HG03097 (cell line): ENCODE data around the gene PALD1.

Experiments used
- ATAC-seq: cut with Tn5 transposase; IDR thresholded peaks from one replicate; pipeline ENCODE4 v1.9.1; 2021; ENCODE audit not compliant: unreplicated experiment, low FRiP score

PALD1 gene

DNA sequence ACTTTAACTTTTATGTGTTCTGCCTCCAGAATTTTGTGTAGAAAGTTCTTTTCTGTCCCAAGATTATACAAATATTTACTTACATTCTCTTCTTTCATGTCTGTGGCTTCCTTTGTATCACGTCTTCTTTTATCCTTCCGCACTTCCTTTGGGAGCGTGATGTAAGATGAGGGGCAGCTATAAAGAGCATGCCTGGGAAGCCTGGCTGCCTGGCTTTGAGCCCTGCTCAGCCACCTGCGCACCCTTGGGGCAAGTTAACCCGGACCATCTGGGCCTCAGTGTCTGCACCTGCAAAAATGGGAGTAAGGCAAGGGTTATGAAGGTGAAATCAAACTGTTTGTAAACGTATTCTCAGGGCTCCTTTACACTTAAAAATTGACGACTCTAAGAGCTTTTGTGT, 25.2 kb downstream of the PALD1 start:
- ATAC-seq: no peak

DNA sequence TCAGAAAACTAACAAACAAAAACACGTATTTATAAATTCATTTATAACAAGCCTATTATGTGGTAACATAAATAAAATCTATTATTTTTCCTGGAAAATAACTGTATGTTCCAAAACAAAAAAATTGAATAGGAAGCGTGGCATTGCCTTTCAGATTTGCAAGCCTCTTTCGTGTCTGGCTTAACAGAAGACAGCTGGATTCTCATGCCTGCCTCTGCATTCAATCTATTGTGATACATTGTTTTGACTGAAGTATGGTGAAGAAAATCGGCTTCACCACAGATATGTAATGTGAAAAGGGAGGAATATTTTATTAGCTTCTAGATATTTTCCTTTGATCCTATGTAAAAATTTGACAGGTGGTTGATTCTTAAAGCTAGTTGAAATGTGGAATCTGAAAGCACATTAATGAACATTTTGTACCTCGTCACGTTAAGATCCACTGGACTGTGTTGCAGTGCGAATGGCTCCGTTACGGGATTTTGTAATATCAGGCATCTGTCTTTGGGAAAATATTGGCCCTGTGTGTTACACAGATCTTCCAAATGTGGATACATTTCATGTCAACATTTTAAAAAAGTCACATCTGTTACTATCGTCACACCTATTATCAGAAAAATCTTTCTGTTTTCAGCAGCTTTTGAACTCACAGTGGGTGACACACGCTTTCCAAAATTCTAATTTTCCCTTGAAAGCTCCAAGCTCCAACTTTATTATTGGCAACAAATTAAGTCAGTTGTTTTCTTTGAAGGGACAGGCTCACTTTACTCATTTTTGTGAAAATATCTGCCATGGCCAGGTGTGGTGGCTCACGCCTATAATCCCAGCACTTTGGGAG, 26.2 kb downstream of the PALD1 start:
- no peak for ATAC-seq

DNA sequence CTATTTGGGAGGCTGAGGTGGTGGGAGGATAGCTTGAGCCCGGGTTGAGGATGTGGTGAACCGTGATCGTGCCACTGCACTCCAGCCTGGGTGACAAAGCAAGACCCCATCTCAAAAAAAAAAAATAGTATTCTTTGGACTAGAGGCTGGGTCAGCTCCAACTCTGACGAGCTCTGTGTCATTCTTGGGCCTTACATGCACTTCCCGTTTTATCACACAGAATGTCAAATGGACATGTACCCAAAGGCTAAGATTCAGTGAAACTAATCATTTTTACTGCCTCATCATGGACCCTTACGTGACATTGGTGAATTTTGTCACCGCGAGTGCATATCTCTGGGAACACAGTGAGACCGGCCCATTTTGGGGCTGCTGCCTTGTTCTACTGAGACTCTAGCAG, 27.3 kb downstream of the PALD1 start:
- ATAC-seq: no peak

DNA sequence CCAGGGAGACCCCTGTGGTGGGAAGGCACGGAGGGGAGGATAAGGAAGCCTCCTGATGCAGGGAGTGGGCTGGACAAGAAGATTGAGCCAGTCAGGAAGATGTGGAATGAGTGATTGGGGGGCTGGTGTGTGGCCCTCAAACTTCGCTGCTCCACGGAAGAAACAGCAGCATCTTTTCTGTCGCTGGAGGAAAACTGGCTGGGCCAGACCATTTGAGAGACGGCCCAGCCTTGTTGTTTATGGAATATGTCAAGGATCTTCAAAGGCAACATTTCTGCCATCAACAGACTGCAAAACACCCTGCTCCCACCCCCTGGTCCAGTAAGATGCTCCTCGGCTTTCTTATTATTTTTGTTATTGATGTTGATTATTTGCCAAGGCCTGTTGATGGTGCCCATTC, 29.4 kb downstream of the PALD1 start:
- ATAC-seq: no peak

DNA sequence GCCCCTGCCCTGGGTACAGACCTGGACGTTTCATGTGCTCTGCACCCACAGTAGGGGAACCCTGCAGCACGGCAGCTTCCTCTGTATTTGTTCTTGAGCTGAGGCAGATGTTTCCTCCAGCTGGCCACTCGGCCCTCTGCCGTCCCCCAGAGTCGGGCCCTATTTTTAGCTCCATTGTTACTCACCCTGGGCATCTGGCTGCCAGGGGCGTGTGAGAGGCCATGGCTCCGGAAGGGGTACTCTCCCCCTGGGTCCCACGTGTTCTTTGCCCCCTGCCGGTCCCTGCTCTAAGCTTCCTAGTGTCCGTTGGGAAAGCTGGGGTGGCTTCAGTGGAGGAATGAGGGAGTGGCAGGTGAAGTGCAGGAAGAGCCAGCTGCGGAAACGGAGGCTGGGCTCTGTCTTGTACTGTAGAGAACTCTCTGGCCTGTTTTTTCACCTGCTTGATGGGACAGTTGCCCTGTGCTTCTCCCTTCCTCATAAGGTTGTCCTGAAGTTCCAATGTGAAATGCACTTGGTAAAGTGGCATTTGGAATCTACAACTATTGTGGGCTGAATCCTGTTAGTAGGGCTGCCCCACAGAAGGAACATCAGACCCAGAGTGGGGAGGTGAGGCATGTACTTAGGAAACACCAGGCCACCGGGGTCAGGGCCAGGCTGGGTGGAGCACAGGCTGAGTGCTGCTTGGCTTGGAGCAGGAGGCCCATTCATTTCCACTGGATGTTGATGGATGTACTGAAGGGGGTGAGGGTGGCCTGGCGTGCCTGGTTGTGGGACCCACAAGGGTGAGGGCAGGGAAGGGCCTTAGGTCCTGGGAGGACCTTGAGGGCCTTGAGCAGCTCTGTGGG, 30.6 kb downstream of the PALD1 start:
- ATAC-seq: no peak

DNA sequence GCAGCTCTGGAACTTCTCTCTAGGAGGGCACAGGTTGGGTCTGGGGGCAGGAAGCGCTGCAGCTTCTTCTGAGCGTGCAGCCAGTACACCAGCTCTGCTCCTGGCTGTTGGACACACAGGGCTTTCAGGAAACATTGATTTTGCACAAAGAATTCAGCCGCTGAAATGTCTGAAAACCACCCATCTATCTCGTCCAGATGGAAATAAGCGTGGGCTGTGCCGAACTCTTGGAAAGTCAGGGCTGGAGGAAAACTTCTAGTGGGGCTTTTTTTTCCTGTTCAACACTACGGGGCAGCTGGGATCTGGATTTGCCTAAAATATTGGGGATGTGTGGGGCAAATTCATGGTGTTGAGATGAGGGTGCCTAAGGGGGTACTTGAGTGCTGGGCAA, 31.2 kb downstream of the PALD1 start:
- no peak for ATAC-seq

DNA sequence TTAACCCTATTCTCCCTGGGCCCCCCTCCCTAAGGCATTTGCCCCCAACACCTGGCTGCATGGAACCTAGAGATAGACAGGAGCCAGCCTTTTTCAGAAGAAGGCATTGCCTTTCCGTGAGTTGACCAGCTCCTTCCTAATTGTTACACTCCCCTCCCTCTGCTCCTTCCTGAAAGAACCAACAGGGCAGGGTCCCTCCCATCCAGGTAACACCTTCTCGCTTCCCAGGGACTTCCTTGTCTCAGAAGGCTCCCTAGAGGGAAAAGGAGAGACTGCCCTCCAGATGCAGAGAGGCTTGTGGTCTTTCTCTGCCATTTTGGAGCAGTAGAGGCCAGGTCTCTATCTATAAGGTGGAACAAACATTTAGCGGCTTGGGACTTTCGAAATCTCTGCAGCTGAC, 31.9 kb downstream of the PALD1 start:
- no peak for ATAC-seq

DNA sequence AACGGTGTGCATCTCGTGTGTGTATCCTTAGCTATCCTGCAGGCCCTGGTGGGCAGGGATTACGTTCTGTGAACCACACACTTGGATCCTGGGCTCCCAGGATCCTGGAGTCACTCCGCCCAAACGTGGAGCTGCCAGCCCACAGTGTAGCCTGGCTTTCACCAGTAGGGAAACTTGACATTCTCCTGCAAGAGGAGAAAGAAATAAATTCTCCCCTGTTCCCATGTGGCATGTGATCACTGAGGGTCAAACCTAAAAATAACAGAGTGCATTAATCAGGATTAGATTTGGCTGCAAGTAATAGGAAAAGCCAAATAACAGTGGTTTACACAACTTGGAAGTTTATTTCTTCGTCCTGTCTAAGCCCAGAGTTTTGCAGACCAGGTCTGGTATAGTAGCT, 32.3 kb downstream of the PALD1 start:
- no peak for ATAC-seq

DNA sequence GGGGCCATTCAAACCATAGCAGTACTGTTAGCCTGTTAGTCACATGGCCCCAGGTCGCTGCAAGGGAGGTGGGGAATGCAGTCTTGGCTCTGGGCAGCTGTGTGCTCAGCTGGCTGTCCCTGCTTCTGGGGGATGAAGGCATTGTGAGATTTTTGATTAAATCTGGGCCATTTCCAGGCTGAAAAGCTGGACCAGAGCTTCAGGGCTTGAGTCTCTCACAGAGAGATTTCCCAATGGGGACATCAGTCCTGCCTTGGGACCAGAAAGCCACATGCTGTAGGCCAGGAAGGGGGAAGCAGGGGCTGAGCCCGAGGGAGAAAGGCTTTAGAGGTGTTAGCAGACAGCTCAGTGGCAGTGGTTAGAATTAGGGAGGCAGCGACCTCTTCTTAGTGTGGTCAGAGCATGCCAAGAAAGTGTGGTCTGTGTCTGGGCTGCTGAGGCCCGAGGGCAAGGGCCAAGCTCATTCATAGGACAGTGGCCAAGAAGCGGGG, 33.6 kb downstream of the PALD1 start:
- ATAC-seq: no peak

DNA sequence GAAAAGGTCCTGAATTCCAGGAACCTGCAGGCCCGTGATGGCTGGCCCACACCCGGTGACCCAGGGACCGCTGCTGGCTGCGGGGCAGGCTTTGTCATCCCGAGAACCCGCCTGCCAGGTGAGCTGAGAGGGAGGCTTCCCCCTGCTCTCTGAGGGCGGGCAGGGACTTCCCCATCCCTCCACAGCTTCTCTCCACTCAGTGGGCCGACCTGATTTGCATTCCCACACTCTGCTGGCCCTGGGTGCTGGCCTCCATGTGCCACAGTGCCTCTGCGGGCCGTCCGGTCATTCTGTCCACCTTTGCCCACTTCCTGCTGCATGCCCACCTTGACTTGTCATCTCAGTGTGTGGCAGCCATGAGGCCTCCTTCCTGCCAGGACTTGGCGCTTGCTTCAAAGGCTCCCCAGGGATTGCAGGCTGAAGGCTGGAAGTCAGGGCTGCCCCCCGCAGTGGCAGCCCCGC, 35.3 kb downstream of the PALD1 start:
- peak; percentile 74 for ATAC-seq

DNA sequence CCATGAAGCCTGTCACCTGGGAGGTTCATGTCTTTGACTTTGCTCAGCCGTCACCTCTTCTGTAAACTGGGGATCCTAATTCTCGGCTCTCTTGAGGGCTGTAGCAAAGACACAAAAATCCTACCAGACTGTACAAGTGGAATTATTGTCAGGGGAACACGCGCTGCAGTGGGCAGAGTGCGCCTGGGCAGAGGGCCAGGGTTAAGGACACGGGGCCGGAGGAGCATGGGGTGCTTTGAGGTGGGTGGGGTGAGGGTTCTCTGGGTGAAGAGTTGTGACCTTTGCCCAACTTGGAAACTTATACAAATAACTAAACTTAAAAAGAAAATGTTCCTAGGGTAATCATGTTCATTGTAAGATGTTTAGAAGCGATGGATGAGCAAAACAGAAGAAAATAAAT, 36.0 kb downstream of the PALD1 start:
- ATAC-seq: no peak

DNA sequence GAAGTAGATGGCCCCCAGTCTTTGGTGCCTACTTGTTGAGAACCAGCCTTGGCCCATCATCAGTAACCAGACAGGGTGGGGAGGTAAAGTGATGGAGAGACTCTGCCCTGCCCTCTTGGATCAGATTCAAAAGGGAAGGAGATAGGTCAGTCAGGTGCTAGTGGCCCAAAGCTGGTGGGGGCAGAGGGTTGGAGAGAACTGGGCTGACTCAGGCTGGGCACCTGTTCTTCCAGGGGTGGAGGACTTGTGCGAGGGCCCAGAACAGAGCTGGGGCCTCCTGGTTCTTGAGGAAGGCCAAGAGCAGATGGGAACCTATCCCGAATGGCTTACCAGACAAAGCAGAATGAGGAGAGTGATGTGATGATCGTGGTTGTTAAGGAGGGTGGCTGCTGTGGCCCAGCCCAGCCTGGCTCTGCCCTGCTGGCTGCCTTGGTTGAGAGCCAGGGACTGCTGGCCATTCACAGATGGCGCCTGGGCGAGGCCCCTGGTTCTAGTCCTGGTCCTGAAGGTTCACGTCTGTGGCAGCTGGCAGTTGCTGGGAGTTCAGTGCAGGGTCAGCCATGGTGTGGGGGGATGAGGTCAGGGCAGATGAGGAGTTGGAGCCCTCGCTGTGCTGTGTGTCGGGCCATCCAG, 36.6 kb downstream of the PALD1 start:
- ATAC-seq: no peak

DNA sequence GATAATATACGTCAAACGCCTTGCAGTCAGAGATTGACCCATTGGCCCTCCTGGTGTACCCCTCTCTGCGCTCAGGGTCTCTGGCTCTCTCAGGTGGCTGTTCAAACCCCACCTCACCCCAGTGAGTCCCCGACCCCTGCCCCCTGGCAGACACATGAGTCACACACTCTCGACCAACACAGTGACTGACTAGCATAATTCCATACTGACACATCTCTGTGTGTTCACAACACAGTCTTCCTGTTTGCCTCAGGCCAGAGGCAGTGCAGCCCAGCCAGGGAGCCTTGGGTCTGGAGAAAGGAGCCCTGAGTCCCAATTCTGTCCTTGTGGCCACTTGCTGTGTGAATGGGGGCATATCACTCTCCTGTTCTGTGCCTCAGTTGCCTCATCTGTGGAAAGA, 40.1 kb downstream of the PALD1 start:
- no peak for ATAC-seq

DNA sequence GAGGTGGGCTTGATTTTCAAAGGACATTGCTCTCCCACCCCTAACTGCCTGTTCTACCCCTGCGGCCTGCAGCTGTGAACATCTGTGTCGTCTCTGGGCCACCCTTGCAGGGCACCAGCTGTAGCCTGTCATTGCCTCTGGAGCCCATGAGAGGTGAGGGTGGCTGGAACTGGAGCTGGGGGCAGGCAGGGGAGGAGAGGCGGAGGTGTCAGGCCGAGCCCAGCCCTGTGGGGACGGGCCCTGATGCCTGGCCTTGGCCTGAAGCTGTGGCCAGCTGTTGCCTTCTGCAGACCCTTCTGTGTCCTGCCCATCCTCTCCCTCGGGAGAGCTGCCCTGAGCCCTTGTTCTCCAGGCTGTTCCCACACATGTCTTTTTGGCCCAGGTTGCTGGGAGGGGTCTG, 44.5 kb downstream of the PALD1 start:
- ATAC-seq: no peak

DNA sequence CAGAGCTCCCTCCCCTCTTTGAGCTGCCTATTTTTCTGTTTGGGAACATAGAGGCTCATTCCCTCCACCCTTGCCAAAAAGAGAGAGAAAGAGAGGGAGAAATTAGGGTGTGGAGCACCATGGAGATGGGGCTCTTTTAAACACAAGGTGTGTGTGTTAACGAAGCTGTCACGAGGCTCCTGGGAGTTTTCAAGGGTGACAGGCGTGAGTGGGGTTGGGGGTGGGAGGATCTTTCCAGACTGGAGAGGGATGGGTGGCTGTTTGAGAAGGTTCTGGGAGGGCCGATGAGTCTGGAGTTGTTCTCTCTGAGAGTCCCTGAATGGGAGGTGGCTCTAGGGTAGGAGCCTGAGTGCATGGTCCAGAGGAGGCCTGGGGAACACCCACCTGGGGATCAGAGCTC, 45.0 kb downstream of the PALD1 start:
- no peak for ATAC-seq

DNA sequence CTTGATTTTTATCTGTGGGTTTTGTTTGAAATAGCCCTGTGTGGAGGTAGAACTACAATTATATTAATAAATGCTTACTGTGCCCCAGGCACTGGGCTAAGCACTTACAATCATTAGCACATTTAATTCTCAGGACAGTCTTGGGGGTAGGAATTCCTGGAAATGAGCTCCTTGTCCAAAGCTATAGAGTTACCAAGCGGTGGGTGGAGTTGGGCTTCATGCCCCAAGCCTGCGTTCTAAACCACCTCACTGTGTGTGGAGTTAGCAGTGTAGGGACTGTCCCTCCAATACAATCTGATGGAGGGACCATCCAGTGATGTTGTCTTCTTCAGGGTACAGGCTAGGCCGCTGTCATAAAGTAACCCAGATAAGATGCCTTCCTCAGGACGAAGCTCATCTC, 49.7 kb downstream of the PALD1 start:
- no peak for ATAC-seq

DNA sequence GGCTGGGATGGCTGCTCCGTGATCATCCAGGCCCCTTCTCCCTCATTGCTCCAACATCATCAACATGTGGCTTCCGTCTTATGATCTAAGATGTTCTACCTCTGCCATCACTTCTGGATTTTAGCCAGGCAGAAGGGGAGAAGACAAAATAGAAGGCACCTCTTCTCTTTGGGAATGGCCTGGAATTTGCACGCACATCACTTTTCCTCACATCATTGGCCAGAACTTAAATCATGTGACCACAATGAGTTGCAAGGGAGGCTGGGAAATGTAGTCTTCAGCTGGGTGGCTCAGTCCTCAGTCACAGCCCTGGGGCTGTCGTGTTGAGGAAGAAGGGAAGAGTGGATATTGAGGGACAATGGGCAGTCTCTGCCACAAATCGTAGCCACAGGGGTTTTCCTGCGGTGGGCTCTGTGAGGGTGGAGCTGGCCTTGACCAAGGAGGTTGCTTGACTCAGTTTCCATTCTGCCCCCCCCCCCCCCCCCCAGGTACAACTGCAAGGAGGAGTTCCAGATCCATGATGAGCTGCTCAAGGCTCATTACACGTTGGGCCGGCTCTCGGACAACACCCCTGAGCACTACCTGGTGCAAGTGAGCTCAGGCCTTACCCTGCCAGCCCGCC, 50.3 kb downstream of the PALD1 start:
- no peak for ATAC-seq

DNA sequence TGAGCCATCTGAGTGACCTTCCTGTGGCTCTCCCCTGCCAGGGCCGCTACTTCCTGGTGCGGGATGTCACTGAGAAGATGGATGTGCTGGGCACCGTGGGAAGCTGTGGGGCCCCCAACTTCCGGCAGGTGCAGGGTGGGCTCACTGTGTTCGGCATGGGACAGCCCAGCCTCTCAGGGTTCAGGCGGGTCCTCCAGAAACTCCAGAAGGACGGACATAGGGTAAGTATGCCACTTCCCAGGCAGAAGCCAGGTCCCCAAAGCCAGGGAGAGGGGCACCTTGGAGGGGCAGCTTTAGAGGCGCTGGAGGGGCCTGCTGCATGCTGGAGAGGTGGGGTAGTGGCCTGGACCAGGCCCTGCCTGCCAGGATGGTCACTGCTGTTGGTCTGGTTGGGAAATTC, 51.3 kb downstream of the PALD1 start:
- ATAC-seq: no peak

DNA sequence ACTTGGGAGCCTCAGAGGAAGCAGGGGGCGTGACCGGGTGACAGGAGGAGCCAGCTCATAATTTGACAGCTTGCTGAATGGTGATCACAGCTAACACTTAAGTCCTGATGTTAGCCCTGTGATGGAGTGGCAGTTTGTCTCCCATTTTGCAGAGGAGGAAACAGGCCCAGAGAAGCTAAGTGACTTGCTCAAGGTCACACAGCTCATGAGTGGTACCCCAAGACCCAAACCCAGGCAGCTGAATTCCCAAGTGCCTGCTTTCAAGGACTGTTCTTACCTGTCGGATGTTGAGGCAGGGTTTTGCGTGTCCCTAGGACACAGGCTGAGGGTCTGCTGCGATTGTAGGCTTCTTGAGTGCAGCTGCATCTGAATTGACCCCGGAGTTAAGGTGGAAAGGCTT, 51.7 kb downstream of the PALD1 start:
- ATAC-seq: no peak

DNA sequence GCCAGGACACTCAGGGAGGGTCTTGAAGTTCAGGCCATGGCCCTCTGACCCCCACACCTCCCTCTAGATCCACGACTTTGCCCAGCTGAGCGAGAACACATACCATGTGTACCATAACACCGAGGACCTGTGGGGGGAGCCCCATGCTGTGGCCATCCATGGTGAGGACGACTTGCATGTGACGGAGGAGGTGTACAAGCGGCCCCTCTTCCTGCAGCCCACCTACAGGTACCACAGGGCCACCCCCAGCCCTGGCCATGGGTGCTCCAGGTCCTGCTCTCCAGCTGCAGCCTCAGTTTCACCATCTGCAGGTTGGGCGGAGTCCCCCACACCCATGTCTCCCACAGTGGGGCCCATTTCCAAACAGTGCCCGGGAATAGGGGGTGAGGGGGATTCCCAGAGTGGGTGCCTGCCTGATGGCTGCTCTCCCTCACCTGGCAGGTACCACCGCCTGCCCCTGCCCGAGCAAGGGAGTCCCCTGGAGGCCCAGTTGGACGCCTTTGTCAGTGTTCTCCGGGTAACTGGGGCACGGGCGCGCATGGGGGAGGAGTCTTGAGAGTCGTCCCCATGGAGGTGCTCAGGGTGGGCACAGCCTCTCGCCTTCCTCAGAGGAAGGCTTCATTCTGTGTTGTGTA, 54.1 kb downstream of the PALD1 start:
- ATAC-seq: no peak
